PC-3 (cell line): ENCODE results near the gene DCAKD. TPM values are rescaled to one million over a fixed set of nuclear protein-coding genes. Genes with fewer than 3 reads are reported as not detected.

Experiments
- ATAC-seq: fragments of 200-7000 bp; cut with Tn5 transposase; 2 replicates; pipeline ENCODE4 v1.9.1; 2020; ENCODE audit warnings: mild to moderate bottlenecking, moderate library complexity
- BruUV-seq: library from RNA; stranded (reverse); fragments of 400-500 nt; replicated peaks from 2 replicates; lab custom pipeline; 2021; lab: Mats Ljungman, UMichigan
- CTCF ChIA-PET: fragments of 300-600 bp; sonication (Branson Sonifier 250); formaldehyde crosslinking; loops from one replicate; lab custom pipeline; 2022; ENCODE audit warnings: antibody characterized with exemption; lab: Charles Lee
- POLR2A ChIA-PET: fragments of 300-600 bp; sonication (Branson Sonifier 250); formaldehyde crosslinking; loops from one replicate; lab custom pipeline; 2022; ENCODE audit warnings: antibody characterized with exemption; ENCODE audit not compliant: unreplicated experiment; lab: Charles Lee
- DNase-seq: peaks from one replicate; pipeline ENCODE4 v3.0.0-alpha.2; 2015
- H2AFZ ChIP-seq: fragments of 300-600 bp; sonication (generic); 2 replicates; pipeline ENCODE4 v1.6.0; 2016; ENCODE audit warnings: antibody characterized with exemption, low read length
- H3F3A ChIP-seq: fragments of 300-600 bp; sonication (generic); one replicate; pipeline ENCODE4 v1.6.0; 2017; ENCODE audit warnings: antibody characterized with exemption, low read length, control low read depth, mild to moderate bottlenecking; ENCODE audit not compliant: unreplicated experiment
- H3K27ac ChIP-seq: fragments of 300-600 bp; sonication (generic); 2 replicates; pipeline ENCODE4 v1.5.1; 2016; ENCODE audit warnings: mild to moderate bottlenecking, low read length
- H3K27me3 ChIP-seq: fragments of 300-600 bp; sonication (generic); 2 replicates; pipeline ENCODE4 v1.6.1; 2016; ENCODE audit warnings: low read length, mixed read lengths
- H3K36me3 ChIP-seq: fragments of 300-600 bp; sonication (generic); 2 replicates; pipeline ENCODE4 v1.6.1; 2016; ENCODE audit warnings: low read depth, mixed run types, low read length, mixed read lengths
- H3K4me1 ChIP-seq: fragments of 300-600 bp; sonication (generic); 2 replicates; pipeline ENCODE4 v1.5.1; 2016; ENCODE audit warnings: low read length; ENCODE audit not compliant: insufficient read depth
- H3K4me2 ChIP-seq: fragments of 300-600 bp; sonication (generic); 2 replicates; pipeline ENCODE4 v1.6.0; 2016; ENCODE audit warnings: low read length
- H3K4me3 ChIP-seq: fragments of 300-600 bp; sonication (generic); 2 replicates; pipeline ENCODE4 v1.5.1; 2016; ENCODE audit warnings: mild to moderate bottlenecking, low read length, mixed read lengths
- H3K79me2 ChIP-seq: fragments of 300-600 bp; sonication (generic); 2 replicates; pipeline ENCODE4 v1.6.1; 2017; ENCODE audit warnings: low read length, mixed read lengths
- H3K9ac ChIP-seq: fragments of 300-600 bp; sonication (generic); 2 replicates; pipeline ENCODE4 v1.6.0; 2016; ENCODE audit warnings: mild to moderate bottlenecking, low read length
- H3K9me2 ChIP-seq: fragments of 300-600 bp; sonication (generic); replicated peaks from 2 replicates; pipeline ENCODE4 v1.6.1; 2016; ENCODE audit warnings: mixed run types, low read length, mixed read lengths
- H3K9me3 ChIP-seq: fragments of 300-600 bp; sonication (generic); 2 replicates; pipeline ENCODE4 v1.6.1; 2016; ENCODE audit warnings: low read length, mixed read lengths
- H4K20me1 ChIP-seq: fragments of 300-600 bp; sonication (generic); 2 replicates; pipeline ENCODE4 v1.6.1; 2016; ENCODE audit warnings: low read length, mixed read lengths
- CTCF ChIP-seq: fragments of 300-600 bp; sonication (generic); conservative IDR thresholded peaks from 2 replicates; pipeline ENCODE4 v1.5.1; 2017; ENCODE audit warnings: antibody characterized with exemption, low read depth, mild to moderate bottlenecking, low read length
- EZH2 ChIP-seq: fragments of 300-600 bp; sonication (generic); IDR thresholded peaks from one replicate; pipeline ENCODE4 v1.6.1; 2017; ENCODE audit warnings: antibody characterized with exemption, mild to moderate bottlenecking, low read length; ENCODE audit not compliant: unreplicated experiment
- EZH2phosphoT487 ChIP-seq: fragments of 300-600 bp; sonication (generic); IDR thresholded peaks from 2 replicates; pipeline ENCODE4 v1.6.1; 2018; ENCODE audit warnings: mild to moderate bottlenecking, antibody characterized with exemption, low read length, borderline replicate concordance
- intact Hi-C: fragments of 100-400 bp; cut with micrococcal nuclease; formaldehyde crosslinking; loops from 2 replicates; pipeline ENCODE4 v1.9.0; 2023
- total RNA-seq: library from RNA; depleted of rRNA; stranded (reverse); fragments of >200 nt; gene quantifications from 2 replicates; pipeline ENCODE4 v1.2.3, GENCODE V29; 2014

DCAKD gene
- total RNA-seq, 1 experiment from 2014 or later, result 56.2 TPM

GRCh38 chr17:45096141-45096540, 44.7 kb upstream of the DCAKD start:
- BruUV-seq, result no TSS peak
- no peaks in the 10 kb centered on the region for H3K9me2 ChIP-seq
- no peak overlapping the region for H2AFZ ChIP-seq
- TF ChIP-seq EZH2phosphoT487 (no peak), CTCF (peak; percentile 87)
- no peaks in the 10 kb centered on the region for H4K20me1 ChIP-seq
- no peak overlapping the region for H3K27ac ChIP-seq
- CTCF ChIA-PET, result interaction anchor here (0.7 to 2.0 kb wide), 3 partner anchors 35 to 51 kb away, joined by 3 to 9 read pairs (median 4); partner anchors contain the start of genes ACBD4 and NMT1
- POLR2A ChIA-PET, result no interaction called here
- DNase-seq (peak; percentile 61), ATAC-seq (no peak)
- no peaks in the 10 kb centered on the region for H3K9me3 ChIP-seq
- H3K4me1 ChIP-seq, result peaks cover 21% of the 10 kb centered on the region
- no peak overlapping the region for H3K4me2 ChIP-seq
- H3K9ac ChIP-seq, result no peak overlapping the region
- intact Hi-C loops, result loop anchor here (1.0 kb wide), 1 partner anchor 37 kb away; no protein-coding TSS in a partner anchor
- peaks cover 61% of the 10 kb centered on the region for H3K36me3 ChIP-seq
- peaks cover 8% of the 10 kb centered on the region; the same call in 1 of the 2 replicates for H3K79me2 ChIP-seq
- H3K4me3 ChIP-seq, result no peak overlapping the region
- H3K27me3 ChIP-seq, result no peaks in the 10 kb centered on the region
- peaks cover 16% of the 10 kb centered on the region for H3F3A ChIP-seq

- H3K9ac ChIP-seq, result peak overlapping the region; percentile 6
- no peak overlapping the region for H3K4me3 ChIP-seq
- H3K9me3 ChIP-seq, result no peaks in the 10 kb centered on the region
- H3K27me3 ChIP-seq, result no peaks in the 10 kb centered on the region
- peaks cover 16% of the 10 kb centered on the region for H3F3A ChIP-seq
- BruUV-seq, result no TSS peak
- no peaks in the 10 kb centered on the region for H3K9me2 ChIP-seq
- peaks cover 21% of the 10 kb centered on the region for H3K4me1 ChIP-seq
- peaks cover 71% of the 10 kb centered on the region for H3K36me3 ChIP-seq
- ChIA-PET POLR2A (interaction anchor here (0.5 kb wide), 1 partner anchor 32 kb away, joined by 3 read pairs; the partner anchor contains the start of gene NMT1), CTCF (interaction anchor here (0.6 to 1.2 kb wide), 3 partner anchors 42 to 126 kb away, joined by 9 to 13 read pairs (median 10); partner anchors contain the start of genes ACBD4 and C1QL1)
- H2AFZ ChIP-seq, result no peak overlapping the region
- H3K4me2 ChIP-seq, result peak overlapping the region; percentile 30
- H3K79me2 ChIP-seq, result peaks cover 8% of the 10 kb centered on the region; the same call in 1 of the 2 replicates
- TF ChIP-seq EZH2phosphoT487, result no peak
- TF ChIP-seq CTCF, result no peak
- TF ChIP-seq EZH2, result no peak
- DNase-seq (no peak), ATAC-seq (no peak)
- no peaks in the 10 kb centered on the region for H4K20me1 ChIP-seq
- H3K27ac ChIP-seq, result peak overlapping the region; percentile 59
- intact Hi-C loops, result loop anchor here (1.0 to 5.0 kb wide), 4 partner anchors 32 to 74 kb away; partner anchors contain the start of genes DCAKD, NMT1 and PLCD3
Measured at GRCh38 chr17:45093444-45094110, 42.1 kb upstream of the DCAKD start.
